HepG2 (cell line): ENCODE data around the gene CLPTM1. TPM values are rescaled to one million over a fixed set of nuclear protein-coding genes. Genes with fewer than 3 reads are reported as not detected.

Source experiments
- ATAC-seq: fragments of 200-7000 bp; cut with Tn5 transposase; 3 replicates; pipeline ENCODE4 v1.9.1; 2020; ENCODE audit warnings: mild to moderate bottlenecking, moderate library complexity
- BruUV-seq: library from RNA; stranded (reverse); fragments of 400-500 nt; replicated peaks from 2 replicates; lab custom pipeline; 2021; lab: Mats Ljungman, UMichigan
- CTCF ChIA-PET: fragments of 300-600 bp; formaldehyde crosslinking; extraction: SDS; loops from one replicate; lab custom pipeline; 2021; ENCODE audit warnings: low total read pairs, inconsistent platforms, low intra/inter-chr PET ratio; lab: Yijun Ruan, JAX
- POLR2A ChIA-PET: fragments of 350-600 bp; sonication (Branson Sonifier 250); formaldehyde crosslinking; loops from one replicate; lab custom pipeline; 2020; ENCODE audit warnings: antibody characterized with exemption, inconsistent platforms; lab: Yijun Ruan, JAX
- DNase-seq: peaks from one replicate; pipeline ENCODE4 v3.0.0-alpha.2; 2015; ENCODE audit warnings: low spot score
- FAIRE-seq: peaks from 3 replicates; lab custom pipeline; 2011; peaks lifted over from hg19 to GRCh38; lab: Jason Lieb, UNC
- H2AFZ ChIP-seq: one replicate; pipeline ENCODE4 v1.6.1; 2011; ENCODE audit warnings: low read length, inconsistent platforms
- H3K27ac ChIP-seq: fragments of 300-600 bp; 3 replicates; pipeline ENCODE4 v1.8.0; 2011; ENCODE audit warnings: mixed run types, mild to moderate bottlenecking, mixed read lengths, low read length, inconsistent platforms; ENCODE audit not compliant: insufficient read depth; ENCODE audit errors: extremely low read length
- H3K27me3 ChIP-seq, 2 experiments: fragments of 200-600 bp in 1 of 2; 2 replicates in 1 of 2; 3 replicates in 1 of 2; pipeline versions ENCODE4 v1.6.0 to v1.8.0; 2011; ENCODE audit warnings: low read length in 2 of 2, mild to moderate bottlenecking in 2 of 2, moderate library complexity in 2 of 2, inconsistent platforms in 1 of 2; ENCODE audit not compliant: insufficient read depth in 2 of 2, control insufficient read depth in 1 of 2
- H3K36me3 ChIP-seq, 2 experiments: fragments of 200-600 bp in 1 of 2; replicated peaks in 1 of 2; 2 replicates in 1 of 2; 3 replicates in 1 of 2; pipeline versions ENCODE4 v1.5.1 to v1.8.0; 2011; ENCODE audit warnings: low read length in 2 of 2, inconsistent platforms in 1 of 2; ENCODE audit not compliant: insufficient read depth in 2 of 2, control insufficient read depth in 1 of 2
- H3K4me1 ChIP-seq: 2 replicates; pipeline ENCODE4 v1.5.1; 2012; ENCODE audit warnings: low read length, inconsistent platforms; ENCODE audit not compliant: insufficient read depth
- H3K4me2 ChIP-seq: 2 replicates; pipeline ENCODE4 v1.6.0; 2011; ENCODE audit warnings: low read depth, low read length, inconsistent platforms
- H3K4me3 ChIP-seq, 3 experiments: fragments of 200-600 bp in 1 of 3; sonication (generic), shearing (Covaris generic) in 1 of 3; replicated peaks in 1 of 3; 2 replicates each; pipeline ENCODE4 v1.5.1; 2011 to 2016; ENCODE audit warnings: low read length in 3 of 3, inconsistent platforms in 2 of 3, low read depth in 2 of 3, mild to moderate bottlenecking in 2 of 3, control low read depth in 1 of 3, mixed read lengths in 1 of 3; ENCODE audit not compliant: insufficient read depth in 1 of 3
- H3K79me2 ChIP-seq: one replicate; pipeline ENCODE4 v1.6.1; 2011; ENCODE audit warnings: low read length, inconsistent platforms; ENCODE audit not compliant: insufficient read depth
- H3K9ac ChIP-seq: 2 replicates; pipeline ENCODE4 v1.6.0; 2011; ENCODE audit warnings: mild to moderate bottlenecking, low read depth, low read length, inconsistent platforms; ENCODE audit not compliant: insufficient read depth
- H3K9me3 ChIP-seq: 2 replicates; pipeline ENCODE4 v1.5.1; 2012; ENCODE audit warnings: mild to moderate bottlenecking, low read length
- H4K20me1 ChIP-seq: 2 replicates; pipeline ENCODE4 v1.6.0; 2011; ENCODE audit warnings: inconsistent platforms, mild to moderate bottlenecking, low read length, moderate library complexity; ENCODE audit not compliant: insufficient read depth
- GMEB1 ChIP-seq: sonication (generic); formaldehyde crosslinking; IDR thresholded peaks from 2 replicates; pipeline ENCODE4 v1.5.1; 2020; ENCODE audit warnings: missing genetic modification reagents, mild to moderate bottlenecking, borderline replicate concordance
- HNRNPL ChIP-seq: fragments of 200-400 bp; formaldehyde crosslinking; IDR thresholded peaks from 2 replicates; pipeline ENCODE4 v1.6.1; 2017; ENCODE audit warnings: mild to moderate bottlenecking, low read depth, low read length
- LCORL ChIP-seq, 2 experiments: fragments of 450-650 bp in 1 of 2; sonication (generic) in 1 of 2; formaldehyde crosslinking in 1 of 2; IDR thresholded peaks; 2 replicates each; pipeline versions ENCODE4 v1.5.0 to v1.6.1; 2017 to 2020; ENCODE audit warnings: antibody characterized with exemption in 1 of 2, missing genetic modification reagents in 1 of 2
- PAF1 ChIP-seq: IDR thresholded peaks from 2 replicates; pipeline ENCODE4 v1.6.1; 2016; ENCODE audit warnings: missing genetic modification reagents, missing compliant biosample characterization
- POLR2A ChIP-seq, 2 experiments: IDR thresholded peaks; 2 replicates each; pipeline ENCODE4 v1.6.1; 2011; ENCODE audit warnings: low read depth in 2 of 2, low read length in 2 of 2, mild to moderate bottlenecking in 1 of 2, moderate library complexity in 1 of 2; ENCODE audit not compliant: insufficient read depth in 1 of 2
- POLR2AphosphoS5 ChIP-seq: IDR thresholded peaks from 2 replicates; pipeline ENCODE4 v1.6.1; 2012; ENCODE audit warnings: low read depth, low read length
- POLR2G ChIP-seq: fragments of 200-400 bp; formaldehyde crosslinking; IDR thresholded peaks from 2 replicates; pipeline ENCODE4 v1.6.1; 2018; ENCODE audit warnings: mild to moderate bottlenecking, low read depth, low read length, moderate library complexity
- SOX13 ChIP-seq, 3 experiments: fragments of 450-650 bp in 1 of 3; sonication (generic) in 1 of 3; formaldehyde crosslinking in 1 of 3; IDR thresholded peaks in 2 of 3; conservative IDR thresholded peaks in 1 of 3; 2 replicates each; pipeline versions ENCODE4 v1.5.0 to v1.6.1; 2016 to 2020; ENCODE audit warnings: antibody characterized with exemption in 1 of 3, mild to moderate bottlenecking in 1 of 3, missing compliant biosample characterization in 1 of 3, missing genetic modification reagents in 1 of 3, moderate library complexity in 1 of 3
- TBX2 ChIP-seq: sonication (generic); formaldehyde crosslinking; IDR thresholded peaks from 2 replicates; pipeline ENCODE4 v1.5.0; 2020; ENCODE audit warnings: missing genetic modification reagents, mild to moderate bottlenecking, borderline replicate concordance
- THRA ChIP-seq: sonication (generic); formaldehyde crosslinking; IDR thresholded peaks from 2 replicates; pipeline ENCODE4 v1.4.0; 2020; ENCODE audit warnings: missing genetic modification reagents, borderline replicate concordance
- YY1 ChIP-seq: IDR thresholded peaks from 2 replicates; pipeline ENCODE4 v1.6.1; 2011; ENCODE audit warnings: low read length, low read depth, moderate library complexity, mild to moderate bottlenecking; ENCODE audit not compliant: insufficient read depth, insufficient replicate concordance
- ZC3H13 ChIP-seq: sonication (generic); formaldehyde crosslinking; IDR thresholded peaks from 2 replicates; pipeline ENCODE4 v1.8.1; 2023; ENCODE audit warnings: mild to moderate bottlenecking, missing genetic modification reagents, moderate library complexity
- ZGPAT ChIP-seq: IDR thresholded peaks from 2 replicates; pipeline ENCODE4 v1.6.1; 2016; ENCODE audit warnings: mild to moderate bottlenecking
- ZNF121 ChIP-seq: sonication (generic); formaldehyde crosslinking; IDR thresholded peaks from 2 replicates; pipeline ENCODE4 v1.5.0; 2020; ENCODE audit warnings: mild to moderate bottlenecking, missing genetic modification reagents
- ZNF770 ChIP-seq: sonication (generic); formaldehyde crosslinking; IDR thresholded peaks from 2 replicates; pipeline ENCODE4 v1.5.0; 2020; ENCODE audit warnings: mild to moderate bottlenecking, missing genetic modification reagents
- WGBS: methylation state at CpG from one replicate; pipeline ENCODE4 v1.1.6; 2017; ENCODE audit warnings: low lambda C conversion rate; 5-methylcytosine and 5-hydroxymethylcytosine counted together
- in situ Hi-C: cut with HindIII; loops from 2 replicates; pipeline ENCODE4 v1.10.0; 2017; ENCODE audit warnings: low pct_unique_long_range_greater_than_20kb; ENCODE audit not compliant: extremely low pct_ligation_motif_present
- intact Hi-C: fragments of 100-400 bp; cut with micrococcal nuclease; formaldehyde crosslinking; loops from one replicate; pipeline ENCODE4 v1.10.0; 2022; ENCODE audit not compliant: unreplicated experiment
- polyA plus RNA-seq, 8 experiments: library from polyadenylated mRNA; depleted of rRNA in 3 of 8; stranded (reverse) in 7 of 8; unstranded in 1 of 8; fragments of >200 nt; fragmentation: Illumina TruSeq in 4 of 8; extraction: Trizol in 4 of 8; gene quantifications; 2 replicates each; pipeline versions ENCODE4 v1.2.1 to v1.2.3, GENCODE V29; 2011 to 2016; ENCODE audit warnings: low read depth in 4 of 8, missing spikeins in 1 of 8, mixed read lengths in 1 of 8; ENCODE audit not compliant: insufficient read depth in 1 of 8
- total RNA-seq, 5 experiments: library from RNA; depleted of rRNA; stranded (reverse); fragments of >200 nt; fragmentation: Illumina TruSeq; extraction: Trizol; gene quantifications; 2 replicates each; pipeline ENCODE4 v1.2.3, GENCODE V29; 2016; ENCODE audit warnings: low read depth in 1 of 5

CLPTM1 gene
- total and polyA plus RNA-seq, 2 of the 13 experiments (the other 11 are each of a cell fraction or from before 2014, with no cell fraction given) = 34.9 to 42.8 TPM

GRCh38 chr19:44908836-44909261, 46.3 kb upstream of the CLPTM1 start (continued):
- TF ChIP-seq THRA (CRISPR knock-in tag) = no peak
- TF ChIP-seq HNRNPL = 0 out of 2 replicates have a peak, but pooled peaks have one; percentile 42
- no peak for TF ChIP-seq GMEB1 (CRISPR knock-in tag)
- TF ChIP-seq TBX2 (CRISPR knock-in tag) = no peak

GRCh38 chr19:44909775-44910174, 45.4 kb upstream of the CLPTM1 start:
- POLR2A ChIA-PET = interaction anchor here (1.2 to 14.7 kb wide), 7 partner anchors 9 to 47 kb away, joined by 5 to 317 read pairs (median 25); partner anchors contain the start of genes APOC2 and CLPTM1
- Histone ChIP-seq H3K9ac (no peak overlapping the region), H3K9me3 (no peaks in the 10 kb centered on the region), H3K4me3 (no peak overlapping the region), H4K20me1 (peaks cover 14% of the 10 kb centered on the region), H3K27ac (no peak overlapping the region), H3K36me3 (peaks cover 3 to 21% of the 10 kb centered on the region in 2 experiments), H3K79me2 (peaks cover 26% of the 10 kb centered on the region), H3K4me1 (peaks cover 65% of the 10 kb centered on the region), H2AFZ (no peak overlapping the region), H3K27me3 (no peaks in the 10 kb centered on the region; a peak in 1 of 5 replicates)
- no peak for FAIRE-seq
- in situ Hi-C loops (loop anchor here (5.0 kb wide), 1 partner anchor 38 kb away; the partner anchor contains the start of gene APOC2), intact Hi-C loops (no loop called here)
- no peak for DNase-seq
- CTCF ChIA-PET = interaction anchor here (4.3 kb wide), 1 partner anchor 42 kb away, joined by 45 read pairs; no protein-coding TSS in a partner anchor
- BruUV-seq = no TSS peak
- WGBS = 98% methylated on average over 4 of the region's 5 CpGs
- ATAC-seq = no peak
- TF ChIP-seq POLR2AphosphoS5 (peak; percentile 24; the same call in 1 of the 2 replicates), ZC3H13 (peak; percentile 75; the same call in 1 of the 2 replicates), LCORL (IDR thresholded peaks at IDR 0.05) (no peak), LCORL (CRISPR knock-in tag; IDR thresholded peaks at IDR 0.05) (no peak), ZNF770 (CRISPR knock-in tag) (peak; percentile 71), POLR2A (IDR thresholded peaks at IDR 0.05; ENCODE audit: insufficient read depth in 1 of 2, low read depth in 2 of 2, low read length in 2 of 2) (peak; percentile 30 to 44; a peak in 2 of 4 replicates), SOX13 (IDR thresholded peaks at IDR 0.05) (no peak), SOX13 (CRISPR knock-in tag; conservative IDR thresholded peaks at IDR 0.05 in 1 of 2, IDR thresholded peaks at IDR 0.05 in 1 of 2) (no peak), YY1 (peak; percentile 15), ZGPAT (CRISPR knock-in tag) (0 out of 2 replicates have a peak, but pooled peaks have one; percentile 24), PAF1 (CRISPR knock-in tag) (peak; percentile 68; the same call in 1 of the 2 replicates), ZNF121 (CRISPR knock-in tag) (peak; percentile 85), POLR2G (peak; percentile 45; the same call in 1 of the 2 replicates)
- TF ChIP-seq, all 625 proteins: peak for 9
- H3K4me2 ChIP-seq = no peak overlapping the region
